HG03135 (cell line): ENCODE data around the gene MAEL.

ENCODE experiments used
- ATAC-seq: cut with Tn5 transposase; IDR thresholded peaks from one replicate; pipeline ENCODE4 v1.9.1; 2021; ENCODE audit warnings: mild to moderate bottlenecking, moderate library complexity; ENCODE audit not compliant: unreplicated experiment

The MAEL gene

DNA sequence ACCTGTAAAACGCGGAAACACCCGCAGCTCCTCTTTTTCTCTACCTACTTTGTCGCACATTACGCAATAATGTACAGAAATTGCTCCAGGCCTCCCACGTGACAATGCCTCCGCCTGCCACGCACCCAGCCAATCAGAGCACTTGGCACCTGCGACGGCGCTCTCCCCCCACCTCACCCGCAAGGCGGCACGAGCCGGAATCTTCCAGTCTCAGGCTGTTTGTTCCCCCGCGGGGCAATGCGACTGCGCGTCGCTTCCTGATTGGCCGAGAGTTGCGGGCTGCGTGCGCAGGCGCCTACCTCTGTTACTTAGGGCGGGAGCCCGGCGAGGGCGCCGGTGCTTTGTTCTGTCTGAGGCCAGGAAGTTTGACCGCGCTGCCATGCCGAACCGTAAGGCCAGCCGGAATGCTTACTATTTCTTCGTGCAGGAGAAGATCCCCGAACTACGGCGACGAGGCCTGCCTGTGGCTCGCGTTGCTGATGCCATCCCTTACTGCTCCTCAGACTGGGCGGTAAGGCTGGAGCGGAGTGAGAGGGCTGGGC is at the start of gene MAEL:
Gene MAEL (plus strand): TSS at position 307 of the 542 bp plus-strand sequence. CDS start 73 bp downstream, at position 380.
- ATAC-seq: no peak

DNA sequence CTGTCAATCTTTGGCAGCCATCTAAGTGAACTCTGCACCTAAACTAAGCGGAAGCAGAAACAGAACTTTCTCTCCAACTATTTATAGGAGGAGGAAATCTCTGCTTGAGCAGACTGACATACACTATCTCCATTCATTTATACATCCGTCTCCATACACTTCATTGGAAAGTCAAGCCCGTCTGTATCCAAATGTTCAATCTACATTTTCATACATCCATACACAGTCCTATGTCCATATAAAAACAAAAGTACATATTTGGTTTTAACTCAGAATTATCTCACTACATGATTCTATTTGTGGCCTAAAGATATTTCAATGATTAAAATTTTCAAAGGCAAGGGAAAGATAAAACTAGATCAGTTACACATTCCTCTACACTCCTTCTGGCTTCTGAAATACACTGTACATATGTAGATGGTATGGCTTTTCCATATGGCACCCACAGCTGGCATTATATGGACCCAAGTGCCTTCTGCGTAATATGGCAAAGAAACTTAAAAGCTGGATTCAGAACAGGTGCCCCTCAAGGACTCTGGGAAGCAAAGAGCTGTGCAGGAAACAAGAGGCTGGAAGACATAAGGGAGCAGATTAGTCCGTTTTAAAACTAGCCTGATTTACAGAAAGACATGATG is 49.2 kb upstream of the MAEL start:
- ATAC-seq: no peak

DNA sequence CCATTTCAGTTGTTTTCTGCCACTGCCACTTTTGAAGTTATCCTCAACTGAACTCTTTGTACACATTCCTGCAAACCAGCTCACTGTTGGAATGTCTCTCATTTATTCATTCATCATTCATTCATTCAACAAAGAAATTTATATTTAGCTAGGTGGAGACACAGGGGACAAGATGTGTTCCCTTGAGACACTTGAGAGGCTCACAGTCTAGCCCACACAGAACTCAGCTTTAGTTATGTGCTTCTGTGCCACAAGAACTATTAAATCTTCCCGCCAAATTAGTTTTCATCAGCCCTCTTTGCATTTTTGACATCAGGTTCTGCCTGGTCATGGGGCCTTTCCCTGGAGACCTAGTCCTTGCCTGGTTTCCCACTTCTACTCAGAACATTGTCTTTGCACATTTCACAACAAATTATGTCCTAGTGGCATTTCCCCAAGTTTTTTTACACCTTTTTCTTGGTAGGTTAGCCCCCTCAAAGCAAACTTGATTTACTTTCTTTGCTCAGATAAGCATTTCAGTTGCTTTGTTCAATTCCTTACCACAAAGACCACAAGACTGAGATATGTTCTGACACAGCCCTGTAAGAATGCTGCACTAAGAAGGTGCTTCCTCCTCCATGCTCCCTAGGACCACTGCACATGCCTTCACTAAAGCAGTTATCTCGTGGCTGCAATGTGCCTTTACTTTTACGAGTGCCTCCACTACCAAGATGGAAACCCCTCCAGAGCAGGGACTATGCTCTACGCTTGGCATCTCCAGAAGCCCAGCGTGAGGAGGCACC is 44.7 kb upstream of the MAEL start:
- no peak for ATAC-seq

DNA sequence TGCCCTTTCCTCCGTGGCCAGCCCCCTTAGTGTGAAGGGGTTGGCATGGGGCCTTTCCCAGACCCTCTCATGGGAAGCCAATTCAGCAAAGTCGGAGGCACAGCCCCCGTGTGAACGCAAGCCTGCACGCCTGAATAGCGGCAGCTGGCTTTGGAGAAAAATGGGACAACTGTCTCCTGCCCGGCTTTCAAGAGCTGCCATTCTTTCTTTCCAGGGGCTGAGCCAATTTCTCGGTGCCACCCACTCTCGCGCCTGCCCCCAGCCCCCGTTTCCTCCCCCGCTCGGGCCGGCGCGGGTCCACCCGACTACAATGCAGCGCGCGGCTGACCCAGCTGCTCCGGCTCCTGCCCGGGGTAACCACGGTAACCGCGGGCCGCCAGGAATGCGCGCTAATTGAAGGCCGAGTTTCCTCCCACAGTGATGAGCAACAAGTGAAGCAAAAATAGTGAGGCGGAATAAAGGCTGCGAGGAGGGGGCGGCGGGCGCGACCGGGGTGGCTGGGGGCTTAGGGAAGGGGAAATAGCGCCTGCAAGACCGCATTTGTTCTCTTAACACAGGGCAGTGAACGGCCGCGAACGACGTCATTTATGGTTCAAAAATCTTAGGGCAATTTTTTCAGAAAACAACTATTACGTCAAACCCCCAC is 41.6 kb upstream of the MAEL start:
- ATAC-seq: no peak

DNA sequence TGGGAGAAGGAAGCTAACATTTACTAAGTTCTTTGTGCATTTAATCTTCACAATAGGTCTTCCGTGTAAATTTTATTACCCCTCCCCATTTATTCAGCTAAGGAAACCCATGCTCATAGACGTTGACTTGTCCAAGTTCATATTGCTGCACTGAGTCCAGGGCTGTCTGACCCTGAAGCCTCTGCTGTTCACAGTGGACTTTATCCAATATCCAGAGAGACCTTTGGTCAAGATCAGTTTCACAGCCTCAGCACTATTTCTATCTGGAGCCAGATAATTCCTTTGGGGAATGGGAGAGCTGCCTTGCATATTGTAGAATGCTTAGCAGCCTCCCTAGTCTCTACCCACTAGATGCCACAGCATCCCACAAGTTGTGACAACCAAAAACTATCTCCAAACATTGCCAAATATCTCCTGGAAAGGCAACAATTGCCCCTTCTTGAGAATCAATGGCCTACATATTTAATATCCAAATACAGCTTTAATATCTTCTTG is 40.2 kb upstream of the MAEL start:
- ATAC-seq: no peak

DNA sequence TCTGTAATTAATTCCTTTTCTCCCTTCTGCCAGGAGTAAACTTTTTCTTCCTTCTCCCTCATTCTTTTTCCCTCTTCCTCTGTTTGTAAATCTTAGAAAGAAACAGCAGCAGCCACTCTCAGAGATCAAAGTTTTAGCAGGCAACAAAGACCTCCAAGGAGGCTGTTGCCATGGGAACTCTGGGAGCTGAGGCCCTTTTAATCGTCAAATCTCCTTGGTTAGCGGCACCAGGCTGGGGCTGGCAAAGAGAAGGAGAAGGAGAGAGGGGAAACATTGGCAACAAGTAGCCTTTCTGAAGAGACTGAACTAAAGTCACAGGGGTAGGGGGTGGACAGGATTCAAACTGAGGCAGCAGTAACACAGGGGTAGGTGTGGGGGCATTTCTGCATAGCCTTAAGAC is 38.9 kb upstream of the MAEL start:
- ATAC-seq: no peak

DNA sequence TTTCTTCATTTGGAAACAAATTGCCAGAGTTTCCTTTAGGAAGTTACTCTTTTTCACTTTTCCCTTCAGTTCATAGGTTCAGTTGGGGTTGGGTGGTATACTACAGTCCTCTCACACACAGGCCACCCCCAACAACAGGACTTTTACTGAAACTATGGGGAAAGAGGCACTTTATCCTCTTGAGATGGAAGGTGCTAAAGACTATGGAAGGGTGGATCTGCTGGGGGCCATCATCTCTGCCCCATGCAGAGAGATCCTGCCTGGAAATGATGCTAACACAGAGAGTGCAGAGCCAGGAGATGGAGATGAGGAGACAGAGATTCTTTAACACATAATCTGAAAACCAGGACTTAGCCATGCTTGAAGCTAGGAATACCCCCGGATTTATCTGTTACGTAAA is 38.0 kb upstream of the MAEL start:
- no peak for ATAC-seq

DNA sequence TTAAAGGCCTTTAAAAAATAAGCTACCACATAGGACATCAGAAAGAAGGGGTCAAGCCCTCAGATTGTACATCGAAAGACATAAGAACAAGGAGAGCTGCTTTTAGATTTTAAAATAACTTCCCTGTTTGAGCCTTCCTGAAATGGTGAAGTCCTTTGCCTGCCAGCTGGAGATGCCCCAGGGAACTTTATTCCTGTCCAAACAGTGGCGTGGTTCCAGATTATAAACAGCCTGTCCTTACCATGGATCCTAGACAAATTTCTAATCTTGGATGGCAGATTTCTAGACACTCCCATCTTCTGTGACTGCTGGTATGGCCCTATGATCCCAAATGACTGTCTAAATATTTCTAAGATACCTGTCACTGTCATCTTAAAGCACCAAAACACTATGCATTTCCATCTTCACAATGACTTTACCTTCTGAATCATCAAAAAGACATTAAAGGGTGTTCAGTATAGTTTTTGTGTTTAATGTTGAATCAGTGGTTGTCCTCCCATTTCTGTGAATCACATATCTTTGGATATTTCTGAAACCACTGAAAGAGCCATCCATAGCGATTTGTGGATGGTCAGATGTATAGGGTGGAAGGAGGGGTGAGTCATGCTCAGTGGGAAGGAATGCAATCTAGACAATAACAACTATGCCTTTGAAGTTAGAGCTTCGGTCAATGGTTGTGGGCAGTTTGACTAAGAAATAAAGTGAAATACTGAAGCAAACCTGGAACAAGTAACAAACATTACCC is 36.9 kb upstream of the MAEL start:
- ATAC-seq: no peak

DNA sequence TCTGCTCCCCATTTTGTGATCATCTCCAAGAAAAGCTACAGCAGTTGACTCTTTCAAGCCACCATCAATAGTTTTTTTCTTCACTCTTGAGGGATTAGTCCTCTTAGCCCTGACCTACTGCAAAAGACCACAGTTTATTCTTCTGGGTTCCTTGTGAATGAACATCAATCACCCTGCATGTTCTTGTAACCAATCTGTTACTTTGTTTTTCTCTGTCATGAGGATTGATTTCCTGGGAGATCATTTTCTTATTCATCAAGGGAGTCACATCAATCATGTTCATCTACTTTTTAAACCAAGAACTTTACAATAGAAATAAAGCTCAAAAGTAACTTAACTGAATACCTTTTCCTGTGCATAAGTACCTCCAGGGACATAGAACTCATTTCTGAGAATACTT is 35.6 kb upstream of the MAEL start:
- ATAC-seq: no peak

DNA sequence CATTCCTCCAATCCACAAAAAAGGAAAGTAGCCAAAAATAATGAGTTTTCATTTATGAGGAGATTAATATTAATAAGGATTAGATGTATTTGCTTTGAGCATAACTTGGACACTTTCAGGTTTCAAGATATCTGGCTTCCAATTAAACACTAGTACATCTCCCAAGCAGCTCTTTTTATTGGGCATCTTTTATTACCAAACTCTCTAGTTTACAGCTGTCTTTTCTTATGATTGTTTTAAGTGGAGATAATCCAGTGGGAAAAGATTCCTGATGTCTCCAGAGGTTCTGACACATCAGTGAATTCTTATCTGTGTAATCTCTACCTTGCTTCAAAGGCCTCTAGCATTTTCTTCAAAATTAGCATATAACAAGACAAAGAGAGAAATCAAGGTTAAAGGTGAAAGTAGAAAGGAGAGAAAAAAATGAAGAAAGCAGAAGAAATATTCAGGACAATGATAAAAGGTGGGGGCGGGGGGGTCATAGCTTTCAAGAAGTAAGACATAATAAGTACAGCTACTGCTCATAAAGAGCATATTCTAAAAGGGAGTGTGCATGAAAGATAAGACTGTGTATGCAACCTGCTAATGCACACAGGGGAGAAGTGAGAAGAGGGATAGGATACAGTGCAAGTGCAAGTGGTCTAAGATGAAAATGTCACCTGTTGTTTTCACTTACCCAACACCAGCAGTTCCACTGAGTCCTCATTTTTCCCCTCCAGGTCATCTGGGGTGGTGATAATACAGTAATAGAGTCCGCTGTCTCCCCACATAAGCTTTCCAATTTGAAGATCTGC is 32.8 kb upstream of the MAEL start:
- no peak for ATAC-seq

DNA sequence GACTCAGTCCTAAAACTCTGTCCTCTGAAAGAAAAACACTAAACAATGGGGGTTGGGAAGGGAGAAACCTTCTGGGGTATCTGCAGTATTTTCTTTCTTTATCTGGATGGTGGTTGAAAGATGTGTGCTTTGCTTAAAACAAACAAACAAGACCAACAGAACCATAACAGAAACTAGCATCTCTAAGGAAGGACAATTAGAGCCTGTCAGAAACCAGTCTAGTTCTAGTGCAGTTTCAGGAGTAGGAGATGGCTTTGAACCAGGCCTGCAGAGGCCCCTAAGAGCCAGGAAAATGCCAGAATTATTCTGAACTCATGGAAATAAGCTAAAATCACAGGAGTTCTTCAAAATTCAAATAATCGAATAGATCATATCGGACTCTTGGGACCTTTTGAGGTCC is 32.2 kb upstream of the MAEL start:
- no peak for ATAC-seq

DNA sequence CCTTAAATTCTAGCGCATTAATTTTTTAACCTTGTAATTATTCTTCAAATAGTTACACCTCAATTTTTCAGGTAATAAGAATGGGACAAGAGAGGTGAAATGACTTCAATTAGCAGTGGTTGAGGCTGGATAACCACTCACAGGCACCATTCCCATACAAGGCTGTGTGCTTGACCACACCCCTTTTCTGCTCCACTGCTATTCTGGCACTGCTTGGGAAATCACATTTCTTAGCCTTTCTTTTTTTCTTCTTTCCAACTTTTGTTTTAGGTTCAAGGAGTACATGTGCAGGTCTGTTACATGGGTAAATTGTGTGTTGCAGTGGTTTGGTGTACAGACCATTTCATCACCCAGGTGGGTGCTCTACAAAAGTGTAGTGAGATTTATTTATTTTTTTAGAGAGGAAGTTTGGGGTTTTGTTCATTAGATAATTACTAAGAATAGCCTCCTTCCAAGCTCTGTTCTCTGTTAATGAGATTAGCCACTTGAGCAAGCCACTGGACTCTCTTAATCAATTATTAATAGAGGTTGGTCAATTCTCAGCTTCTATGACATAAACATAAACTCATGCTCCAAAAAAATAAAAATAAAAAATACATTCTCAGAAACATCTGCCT is 28.1 kb upstream of the MAEL start:
- ATAC-seq: no peak

DNA sequence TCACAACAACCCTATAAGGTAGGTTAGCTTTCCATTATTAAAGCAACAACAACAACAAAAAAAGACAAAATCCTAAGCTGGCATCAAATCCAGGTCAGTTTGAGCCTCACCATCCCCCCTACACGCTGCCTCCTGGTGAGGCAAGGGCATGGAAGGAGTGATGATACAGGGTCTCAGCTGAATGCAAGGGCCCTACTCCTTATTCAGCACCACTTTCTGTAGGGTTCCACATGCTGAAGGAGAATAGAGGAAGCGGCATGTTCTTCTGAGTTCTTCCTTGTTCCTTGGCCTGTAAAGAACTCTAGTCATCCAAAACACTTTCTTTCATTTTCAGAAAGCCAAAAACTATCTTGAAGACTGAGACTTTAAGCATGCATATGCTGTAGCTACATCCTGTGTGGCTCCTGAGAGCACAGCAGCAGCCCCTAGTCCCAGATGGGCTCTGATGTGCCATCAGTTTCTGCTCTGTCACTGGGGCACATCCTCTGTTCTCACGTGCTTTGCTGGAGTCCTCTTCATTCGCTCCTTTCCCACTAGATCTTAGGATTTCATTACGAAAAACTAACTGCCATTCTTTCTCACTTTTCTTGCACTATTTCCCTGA is 19.9 kb upstream of the MAEL start:
- peak; percentile 95 for ATAC-seq

DNA sequence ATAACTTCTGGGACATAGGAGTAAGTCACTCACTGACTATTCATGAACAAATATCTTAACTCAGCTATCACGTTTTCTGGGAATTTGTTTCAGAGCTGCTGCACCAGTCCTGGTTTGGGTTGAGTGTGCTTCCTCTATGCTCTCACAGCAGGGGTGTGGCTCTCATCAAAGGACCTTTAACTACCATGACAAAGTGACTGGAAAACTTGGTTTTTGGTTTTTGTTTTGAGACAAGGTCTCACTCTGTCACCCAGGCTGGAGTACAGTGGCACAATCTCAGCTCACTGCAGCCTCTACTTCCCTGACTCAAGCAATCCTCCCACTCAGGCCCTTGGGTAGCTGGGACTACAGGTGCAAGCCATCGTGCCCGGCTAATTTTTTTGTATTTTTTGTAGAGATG is 17.8 kb upstream of the MAEL start:
- ATAC-seq: no peak

DNA sequence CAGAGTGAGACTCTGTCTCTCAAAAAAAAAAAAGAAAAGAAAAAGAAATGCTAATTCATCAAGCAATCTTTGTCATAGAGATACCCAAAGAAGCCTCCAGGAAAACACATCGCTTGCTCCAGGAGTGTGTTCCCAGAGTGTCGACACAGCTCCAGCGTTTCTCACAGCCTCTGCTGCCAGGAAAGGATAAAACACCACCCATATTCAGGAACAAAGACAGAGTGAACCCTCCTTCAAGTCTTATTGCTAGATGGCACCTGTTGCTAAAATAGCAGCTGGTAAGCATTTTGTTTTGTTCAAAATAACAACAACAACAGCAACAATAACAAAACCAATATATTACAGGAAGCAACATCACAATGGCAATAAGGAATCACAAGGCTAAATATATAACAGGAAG is 16.9 kb upstream of the MAEL start:
- no peak for ATAC-seq

DNA sequence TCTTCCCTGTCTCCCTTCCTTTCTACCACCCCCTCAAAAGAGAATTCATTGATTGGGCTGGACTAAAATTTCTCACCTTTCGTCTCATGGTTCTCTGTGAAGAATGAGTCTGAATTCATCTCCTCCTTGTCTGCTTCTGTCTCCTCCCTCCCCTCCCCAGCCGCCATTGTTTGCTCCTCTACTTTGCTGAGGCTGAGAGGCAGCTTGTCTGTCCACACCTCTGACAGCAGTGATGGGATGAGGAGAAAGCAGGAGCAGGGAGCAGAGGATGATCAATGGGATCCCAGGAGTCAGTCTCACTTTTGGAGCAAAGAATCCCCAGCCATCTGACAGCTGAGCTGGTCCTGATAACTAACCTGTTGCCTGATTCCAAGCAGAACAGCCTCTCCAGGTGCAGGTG is 16.3 kb upstream of the MAEL start:
- ATAC-seq: no peak

DNA sequence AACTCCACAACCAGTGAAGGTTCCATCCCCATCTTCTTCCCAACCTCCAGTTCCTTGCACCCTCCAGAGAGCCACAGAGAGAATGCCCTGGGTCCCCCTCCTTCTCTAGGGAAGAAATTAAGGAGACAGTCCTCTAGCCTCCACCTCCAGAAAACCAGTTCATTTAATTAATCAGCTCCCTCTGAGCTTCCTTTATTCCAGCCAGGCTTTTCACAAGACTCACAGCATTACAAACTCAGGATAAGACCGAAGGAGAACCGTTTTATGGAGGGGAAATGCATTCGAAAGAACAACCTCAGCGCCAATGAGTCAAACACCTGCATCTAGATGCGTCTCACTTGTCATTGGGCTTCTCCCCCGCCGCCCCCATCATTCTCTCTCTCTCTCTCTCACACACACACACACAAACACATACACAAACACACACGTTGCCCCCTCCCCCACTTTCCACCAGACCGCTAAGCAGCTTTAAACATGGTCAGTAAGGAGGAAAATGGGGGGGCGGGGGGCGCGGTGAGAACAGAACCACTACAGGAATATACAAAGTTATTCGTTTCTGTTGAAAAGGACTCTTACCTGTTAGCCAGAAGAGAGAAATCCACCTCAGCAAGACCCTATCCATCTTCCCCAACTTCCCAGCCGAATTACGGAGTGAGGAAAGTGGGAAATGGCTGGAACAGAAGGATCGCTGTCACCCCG is 14.3 kb upstream of the MAEL start:
- ATAC-seq: no peak

DNA sequence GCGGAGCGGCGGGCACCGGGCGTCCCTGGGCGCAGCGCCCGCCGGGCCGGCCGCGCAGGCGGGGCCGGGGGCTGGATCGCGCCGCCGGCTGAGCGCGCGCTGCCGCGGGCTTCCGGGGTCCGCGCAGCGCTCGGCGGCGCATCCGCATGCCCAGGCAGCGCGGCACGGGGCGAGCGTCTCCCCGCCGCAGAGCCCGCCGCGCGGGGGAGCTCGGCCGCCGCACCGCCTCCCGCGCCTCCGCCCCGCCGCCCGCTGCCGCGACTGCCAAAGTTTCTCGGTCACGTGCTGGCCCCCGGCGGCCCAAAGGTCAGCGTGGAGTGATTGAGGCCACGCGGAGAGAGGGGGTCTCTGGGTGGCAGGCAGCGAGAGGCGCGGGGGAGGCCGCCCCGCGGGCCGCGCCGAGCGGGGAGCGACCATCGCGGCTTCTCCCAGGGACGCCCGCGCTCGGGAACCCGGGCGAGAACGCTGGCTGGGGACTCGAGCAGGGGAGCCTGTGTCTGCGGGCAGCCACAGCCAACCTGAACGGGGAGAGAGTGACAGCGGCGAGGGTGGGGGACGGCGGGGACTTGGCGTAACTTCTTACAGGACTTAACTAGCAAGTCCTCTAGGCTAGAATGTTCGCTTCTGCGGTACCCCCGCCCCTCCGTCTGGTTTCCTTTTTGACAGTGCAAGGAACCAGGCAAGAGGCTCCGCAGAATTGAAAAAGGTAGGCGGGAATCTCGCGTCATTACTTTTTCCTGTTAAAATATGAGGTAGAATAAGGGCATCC is 13.5 kb upstream of the MAEL start, which contains the start of gene ILDR2:
Gene ILDR2 (minus strand): TSS at position 180 of the 769 bp plus-strand sequence. CDS start 272 bp downstream, outside the sequence.
- peak; percentile 64 for ATAC-seq
